Activated naive CD4-positive, alpha-beta T cell treated with anti-CD3 and anti-CD28 coated beads, Interleukin-2, amount 10 ng/mL, durations not matched to agents 7 days and 5 days (primary cell): Measurements from ENCODE around the gene EHD1.
"Not testable (repeated sequence)": the region's sequence is repeated elsewhere in the genome, so short reads cannot be mapped to it uniquely, and the experiment has no call there.

ENCODE experiments used
- CTCF ChIA-PET: fragments of 350-600 bp; sonication (Branson Sonifier 250); formaldehyde crosslinking; loops from one replicate; lab custom pipeline; 2021; ENCODE audit warnings: antibody characterized with exemption; lab: Charles Lee
- DNase-seq: peaks from one replicate; pipeline ENCODE4 v3.0.0-alpha.2; 2020
- H3K27ac Mint-ChIP-seq: one replicate; pipeline ENCODE4 v1.8.0; 2021; ENCODE audit warnings: mild to moderate bottlenecking, moderate library complexity, mixed read lengths
- H3K27me3 Mint-ChIP-seq: one replicate; pipeline ENCODE4 v1.8.0; 2021; ENCODE audit warnings: mild to moderate bottlenecking, mixed read lengths
- H3K36me3 Mint-ChIP-seq: one replicate; pipeline ENCODE4 v1.8.0; 2021; ENCODE audit warnings: mixed read lengths
- H3K4me1 Mint-ChIP-seq: one replicate; pipeline ENCODE4 v1.8.0; 2021; ENCODE audit warnings: mixed read lengths
- H3K4me3 Mint-ChIP-seq: one replicate; pipeline ENCODE4 v1.8.0; 2021; ENCODE audit warnings: mild to moderate bottlenecking, moderate library complexity, mixed read lengths
- H3K9me3 Mint-ChIP-seq: one replicate; pipeline ENCODE4 v1.8.0; 2021; ENCODE audit warnings: mixed read lengths

The EHD1 gene

GRCh38 chr11:64850979-64851567 lies 27.3 kb downstream of the EHD1 start:
- Mint-ChIP-seq H3K4me3 (no peak overlapping the region), H3K4me1 (peaks cover 90% of the 10 kb centered on the region), H3K27ac (peak overlapping the region; percentile 88), H3K9me3 (no peaks in the 10 kb centered on the region), H3K36me3 (peaks cover 39% of the 10 kb centered on the region), H3K27me3 (no peaks in the 10 kb centered on the region)
- DNase-seq: peak; percentile 72
- CTCF ChIA-PET: interaction anchor here (6.3 to 16.4 kb wide), 3 partner anchors 11 to 36 kb away, joined by 47 to 592 read pairs (median 106); partner anchors contain the start of gene EHD1

GRCh38 chr11:64849598-64850356 lies 28.6 kb downstream of the EHD1 start:
- Mint-ChIP-seq H3K4me1 (peaks cover 84% of the 10 kb centered on the region), H3K27ac (peak overlapping the region; percentile 78), H3K4me3 (no peak overlapping the region), H3K27me3 (no peaks in the 10 kb centered on the region), H3K9me3 (no peaks in the 10 kb centered on the region), H3K36me3 (peaks cover 28% of the 10 kb centered on the region)
- no peak for DNase-seq
- CTCF ChIA-PET: interaction anchor here (1.0 to 16.4 kb wide), 6 partner anchors 13 to 261 kb away, joined by 3 to 592 read pairs (median 44); partner anchors contain the start of genes ARL2 and EHD1

- no peaks in the 10 kb centered on the region for H3K9me3 Mint-ChIP-seq
- no peak overlapping the region for H3K4me3 Mint-ChIP-seq
- H3K27me3 Mint-ChIP-seq: no peaks in the 10 kb centered on the region
- peaks cover 20% of the 10 kb centered on the region for H3K36me3 Mint-ChIP-seq
- H3K27ac Mint-ChIP-seq: peak overlapping the region; percentile 86
- DNase-seq: peak; percentile 57
- CTCF ChIA-PET: interaction anchor here (1.0 to 16.4 kb wide), 14 partner anchors 11 to 467 kb away, joined by 3 to 592 read pairs (median 5); partner anchors contain the start of genes ARL2, BATF2, EHD1 and TM7SF2
- peaks cover 79% of the 10 kb centered on the region for H3K4me1 Mint-ChIP-seq
These were observed 29.4 kb downstream of the EHD1 start for GRCh38 chr11:64848826-64849597.

- Mint-ChIP-seq H3K4me1 (peaks cover 77% of the 10 kb centered on the region), H3K27ac (peak overlapping the region; percentile 86), H3K4me3 (no peak overlapping the region), H3K9me3 (no peaks in the 10 kb centered on the region), H3K36me3 (peaks cover 17% of the 10 kb centered on the region), H3K27me3 (no peaks in the 10 kb centered on the region)
- DNase-seq: no peak
- CTCF ChIA-PET: interaction anchor here (0.9 to 16.4 kb wide), 18 partner anchors 8 to 468 kb away, joined by 3 to 592 read pairs (median 5); partner anchors contain the start of genes ARL2, BATF2, EHD1 and MEN1
These were observed 30.1 kb downstream of the EHD1 start for GRCh38 chr11:64848214-64848825.

GRCh38 chr11:64846998-64847666 lies 31.3 kb downstream of the EHD1 start:
- Mint-ChIP-seq H3K4me3 (no peak overlapping the region), H3K27ac (peak overlapping the region; percentile 58), H3K36me3 (peaks cover 5% of the 10 kb centered on the region), H3K27me3 (peaks cover 4% of the 10 kb centered on the region), H3K9me3 (no peaks in the 10 kb centered on the region), H3K4me1 (peaks cover 71% of the 10 kb centered on the region)
- CTCF ChIA-PET: interaction anchor here (0.6 to 16.4 kb wide), 17 partner anchors 9 to 469 kb away, joined by 3 to 592 read pairs (median 5); partner anchors contain the start of genes ARL2, BATF2, EHD1 and MEN1
- peak; percentile 95 for DNase-seq

GRCh38 chr11:64845776-64846129 lies 32.7 kb downstream of the EHD1 start:
- not testable (repeated sequence) for H3K36me3 Mint-ChIP-seq, H3K27ac Mint-ChIP-seq, DNase-seq, H3K9me3 Mint-ChIP-seq, H3K27me3 Mint-ChIP-seq, H3K4me3 Mint-ChIP-seq
- peaks cover 57% of the 10 kb centered on the region for H3K4me1 Mint-ChIP-seq
- CTCF ChIA-PET: interaction anchor here (0.9 to 16.4 kb wide), 9 partner anchors 17 to 470 kb away, joined by 3 to 592 read pairs (median 6); partner anchors contain the start of genes ARL2, BATF2, EHD1 and RASGRP2

GRCh38 chr11:64845129-64845775 lies 33.2 kb downstream of the EHD1 start:
- H3K4me1 Mint-ChIP-seq: peaks cover 53% of the 10 kb centered on the region
- CTCF ChIA-PET: interaction anchor here (0.9 to 16.4 kb wide), 10 partner anchors 17 to 273 kb away, joined by 3 to 592 read pairs (median 8); partner anchors contain the start of genes ARL2, BATF2, EHD1 and RASGRP2
- peak overlapping the region; percentile 51 for H3K4me3 Mint-ChIP-seq
- H3K9me3 Mint-ChIP-seq: no peaks in the 10 kb centered on the region
- H3K27ac Mint-ChIP-seq: no peak overlapping the region
- no peak for DNase-seq
- peaks cover 4% of the 10 kb centered on the region for H3K27me3 Mint-ChIP-seq
- no peaks in the 10 kb centered on the region for H3K36me3 Mint-ChIP-seq

- Mint-ChIP-seq H3K27me3 (peaks cover 4% of the 10 kb centered on the region), H3K4me1 (peaks cover 46% of the 10 kb centered on the region), H3K36me3 (no peaks in the 10 kb centered on the region), H3K9me3 (no peaks in the 10 kb centered on the region), H3K27ac (no peak within 1 kb of the TSS), H3K4me3 (peak within 1 kb of the TSS; percentile 75)
- CTCF ChIA-PET: interaction anchor here (0.7 to 16.4 kb wide), 12 partner anchors 9 to 273 kb away, joined by 3 to 592 read pairs (median 4); partner anchors contain the start of genes ARL2, BATF2, EHD1 and RASGRP2
- peak; percentile 80 for DNase-seq
These were observed 33.9 kb downstream of the EHD1 start, which contains the start of gene CDC42BPG for GRCh38 chr11:64844330-64845128. TSS of gene CDC42BPG (minus strand) at chr11:64844653. CDS start at chr11:64844569, 84 bp downstream.

GRCh38 chr11:64843686-64844329 lies 34.6 kb downstream of the EHD1 start:
- no peak for DNase-seq
- no peak overlapping the region for H3K27ac Mint-ChIP-seq
- peaks cover 38% of the 10 kb centered on the region for H3K4me1 Mint-ChIP-seq
- H3K36me3 Mint-ChIP-seq: no peaks in the 10 kb centered on the region
- H3K9me3 Mint-ChIP-seq: no peaks in the 10 kb centered on the region
- CTCF ChIA-PET: interaction anchor here (0.7 to 16.4 kb wide), 12 partner anchors 9 to 273 kb away, joined by 3 to 592 read pairs (median 4); partner anchors contain the start of genes ARL2, EHD1, RASGRP2 and SF1
- peaks cover 4% of the 10 kb centered on the region for H3K27me3 Mint-ChIP-seq
- peak overlapping the region; percentile 75 for H3K4me3 Mint-ChIP-seq

GRCh38 chr11:64842851-64843685 lies 35.4 kb downstream of the EHD1 start:
- Mint-ChIP-seq H3K4me3 (peak overlapping the region; percentile 49), H3K9me3 (no peaks in the 10 kb centered on the region), H3K4me1 (peaks cover 31% of the 10 kb centered on the region), H3K36me3 (no peaks in the 10 kb centered on the region), H3K27ac (no peak overlapping the region), H3K27me3 (peaks cover 4% of the 10 kb centered on the region)
- CTCF ChIA-PET: interaction anchor here (0.5 to 16.4 kb wide), 9 partner anchors 10 to 487 kb away, joined by 3 to 592 read pairs (median 4); partner anchors contain the start of genes ARL2, EHD1, RASGRP2 and SF1
- DNase-seq: no peak
